Measurements from ENCODE around the gene PAK2. TPM values are rescaled to one million over a fixed set of nuclear protein-coding genes. Genes with fewer than 3 reads are reported as not detected.
"Not testable (repeated sequence)": the region's sequence is repeated elsewhere in the genome, so short reads cannot be mapped to it uniquely, and the experiment has no call there.

PAK2 gene
- polyA plus RNA-seq, 3 donors: 10.2 to 29.2 (median 28.2) TPM

GRCh38 chr3:196874511-196875094 is 134.9 kb downstream of the PAK2 start:
- 89 to 93% (median 92%) methylated on average over 7 of the region's 7 CpGs for WGBS, 3 donors
- H3K27ac ChIP-seq (ENCODE audit: low read depth, low read length): not testable (repeated sequence)

GRCh38 chr3:196875258-196875657 is 135.6 kb downstream of the PAK2 start:
- H3K27ac ChIP-seq (ENCODE audit: low read depth, low read length): no peak overlapping the region
- WGBS, 3 donors: 83 to 85% (median 83%) methylated on average over 2 of the region's 2 CpGs

Other genes with a start within 250 kb of the PAK2 start
- gene RNF168, start 236.1 kb upstream of the PAK2 start, polyA plus RNA-seq: 1 to 10 TPM; 3.2 to 9.6 (median 7.2) TPM
- not detected for gene SMCO1, start 224.5 kb upstream of the PAK2 start, polyA plus RNA-seq
- 1 to 10 TPM; 3.5 to 9.8 (median 8.5) TPM for gene WDR53, start 171.3 kb upstream of the PAK2 start, polyA plus RNA-seq
- 1 to 10 TPM; 2.4 to 4.4 (median 3.7) TPM for gene FBXO45, start 171.2 kb upstream of the PAK2 start, polyA plus RNA-seq
- gene NRROS, start 100.2 kb upstream of the PAK2 start, polyA plus RNA-seq: 1 to 10 TPM; 1.1 to 5.1 (median 3.4) TPM
- gene CEP19, start 27.6 kb upstream of the PAK2 start, polyA plus RNA-seq: 1 to 10 TPM in 1 of 3 donors, under 1 TPM in 2; 0.58 to 5.3 (median 0.88) TPM
- 10 to 100 TPM in 2 of 3 donors, 1 to 10 TPM in 1; 7.2 to 11.1 (median 10.1) TPM for gene PIGX, start 27.5 kb upstream of the PAK2 start, polyA plus RNA-seq
- 1 to 10 TPM; 3.7 to 8.2 (median 7.4) TPM for gene SENP5, start 128.1 kb downstream of the PAK2 start, polyA plus RNA-seq
- gene NCBP2, start 202.7 kb downstream of the PAK2 start, polyA plus RNA-seq: 10 to 100 TPM; 20.1 to 74.8 (median 49.0) TPM
- 1 to 10 TPM; 2.2 to 7.7 (median 5.8) TPM for gene PIGZ, start 229.0 kb downstream of the PAK2 start, polyA plus RNA-seq